Activated CD4-positive, alpha-beta T cell treated with anti-CD3 and anti-CD28 coated beads, Interleukin-2, amount 50 U/mL, for 48 hours (primary cell): ENCODE measurements around the gene HSD11B1L.
"Not testable (repeated sequence)": the region's sequence is repeated elsewhere in the genome, so short reads cannot be mapped to it uniquely, and the experiment has no call there.

Experiments
- DNase-seq, 2 experiments: peaks; one replicate each; pipeline ENCODE4 v3.0.0-alpha.2; 2020

HSD11B1L gene

GRCh38 chr19:5688262-5688881 lies 7.5 kb downstream of the HSD11B1L start:
- not testable (repeated sequence) for DNase-seq

- DNase-seq: peak; percentile 99
Observed at GRCh38 chr19:5690125-5690954, 9.5 kb downstream of the HSD11B1L start, which contains the start of gene RPL36. RPL36 (plus strand) TSS chr19:5690295; CDS start chr19:5690508, 213 bp downstream.

- DNase-seq: peak; percentile 71 to 80
Observed at GRCh38 chr19:5690955-5691821, 10.4 kb downstream of the HSD11B1L start.

GRCh38 chr19:5691822-5692722 lies 11.2 kb downstream of the HSD11B1L start:
- peak; percentile 37 to 54 for DNase-seq

GRCh38 chr19:5692723-5693194 lies 11.9 kb downstream of the HSD11B1L start:
- no peak for DNase-seq

- peak in 1 of 2 experiments; percentile 31 for DNase-seq
Observed at GRCh38 chr19:5693195-5694166, 12.7 kb downstream of the HSD11B1L start.

- no peak for DNase-seq
Observed at GRCh38 chr19:5694167-5694955, 13.5 kb downstream of the HSD11B1L start.

- no peak for DNase-seq
Observed at GRCh38 chr19:5694956-5695648, 14.3 kb downstream of the HSD11B1L start.

- no peak for DNase-seq
Observed at GRCh38 chr19:5695649-5696195, 14.9 kb downstream of the HSD11B1L start.

GRCh38 chr19:5696196-5697021 lies 15.6 kb downstream of the HSD11B1L start:
- DNase-seq: no peak

GRCh38 chr19:5697022-5697889 lies 16.4 kb downstream of the HSD11B1L start:
- no peak for DNase-seq

GRCh38 chr19:5697890-5698634 lies 17.2 kb downstream of the HSD11B1L start:
- no peak for DNase-seq

- no peak for DNase-seq
Observed at GRCh38 chr19:5698635-5699422, 18.0 kb downstream of the HSD11B1L start.

GRCh38 chr19:5700455-5701092 lies 19.7 kb downstream of the HSD11B1L start:
- DNase-seq: no peak

GRCh38 chr19:5702053-5702410 lies 21.2 kb downstream of the HSD11B1L start:
- not testable (repeated sequence) for DNase-seq
